AG04449 (cell line): ENCODE data around the gene MVB12B.

Source experiments
- CTCF ChIA-PET: fragments of 350-600 bp; formaldehyde crosslinking; extraction: SDS; loops from one replicate; lab custom pipeline; 2021; ENCODE audit warnings: antibody characterized with exemption; lab: Yijun Ruan, JAX
- POLR2A ChIA-PET: fragments of 400-600, 350-600 bp; formaldehyde crosslinking; extraction: SDS; loops from one replicate; lab custom pipeline; 2020; ENCODE audit warnings: antibody characterized with exemption, inconsistent platforms; lab: Yijun Ruan, JAX
- DNase-seq: peaks from one replicate; pipeline ENCODE4 v3.0.0-alpha.2; 2010; ENCODE audit warnings: low read depth, low spot score
- H3K4me3 ChIP-seq: 2 replicates; pipeline ENCODE4 v1.5.1; 2011; ENCODE audit warnings: low read depth, mild to moderate bottlenecking, control low read depth, low read length
- CTCF ChIP-seq: IDR thresholded peaks from one replicate; pipeline ENCODE4 v1.5.1; 2011; ENCODE audit warnings: mild to moderate bottlenecking, moderate library complexity, low read length, control low read depth, inconsistent platforms; ENCODE audit not compliant: insufficient read depth; ENCODE audit errors: missing control alignments

Gene MVB12B

DNA sequence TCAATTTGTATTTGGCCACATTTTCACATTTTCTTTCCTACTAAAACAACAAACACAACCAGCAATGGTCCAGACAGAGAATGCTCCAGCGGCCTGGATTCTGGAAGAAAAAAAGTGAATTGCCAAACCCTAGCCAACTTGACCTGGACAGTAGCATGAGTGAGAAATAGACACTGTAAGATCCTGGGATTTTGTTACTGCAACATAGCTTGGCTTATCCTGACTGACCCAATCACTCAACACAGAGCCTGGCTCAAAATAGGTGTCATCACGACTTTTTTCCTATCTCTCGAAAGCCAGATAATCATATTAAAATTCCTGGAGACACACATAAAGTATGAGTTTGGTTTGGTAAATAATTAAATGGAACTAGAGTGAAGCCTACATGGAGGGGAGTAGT lies 25.4 kb upstream of the MVB12B start:
- no peak overlapping the region for H3K4me3 ChIP-seq
- CTCF ChIA-PET = interaction anchor here (0.6 to 4.4 kb wide), 22 partner anchors 8 to 190 kb away, joined by 3 to 90 read pairs (median 6); no protein-coding TSS in a partner anchor
- TF ChIP-seq CTCF = no peak
- POLR2A ChIA-PET = no interaction called here
- no peak for DNase-seq

DNA sequence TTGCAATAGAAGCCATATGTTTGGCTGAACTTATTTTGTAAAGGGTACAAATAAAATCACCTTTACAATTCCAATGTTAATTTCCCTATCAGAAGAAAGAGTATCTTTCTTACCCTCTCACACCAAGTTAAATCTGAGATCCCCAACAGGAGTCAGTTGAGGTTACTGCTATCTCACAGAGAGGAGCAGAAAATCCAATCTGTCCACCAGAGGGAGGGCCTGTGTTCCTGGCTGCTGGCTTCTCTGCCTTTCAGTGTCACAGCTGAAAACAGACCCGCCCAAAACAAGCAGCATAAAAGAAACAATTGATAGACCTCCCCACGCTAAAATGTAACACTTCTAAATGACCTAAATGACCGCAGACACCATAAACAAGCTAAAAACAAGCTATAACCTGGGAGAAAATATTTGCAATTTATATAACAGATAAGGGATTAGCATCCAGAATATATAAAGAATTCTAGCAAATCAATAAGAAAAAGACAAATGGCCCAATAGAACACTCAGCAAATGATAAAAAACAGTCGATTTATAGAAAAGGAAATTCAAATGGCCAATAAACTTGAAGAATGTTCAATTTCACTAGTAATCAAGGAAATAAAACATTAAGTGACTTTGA lies 24.5 kb upstream of the MVB12B start:
- POLR2A ChIA-PET = no interaction called here
- peak; percentile 87 for TF ChIP-seq CTCF
- peak; percentile 4 for DNase-seq
- CTCF ChIA-PET = interaction anchor here (0.5 to 4.4 kb wide), 32 partner anchors 8 to 525 kb away, joined by 3 to 90 read pairs (median 4); no protein-coding TSS in a partner anchor
- no peak overlapping the region for H3K4me3 ChIP-seq

GRCh38 chr9:126302730-126303129 lies 23.9 kb upstream of the MVB12B start:
- no peak overlapping the region for H3K4me3 ChIP-seq
- ChIA-PET CTCF (interaction anchor here (0.5 to 4.4 kb wide), 29 partner anchors 7 to 526 kb away, joined by 3 to 90 read pairs (median 6); no protein-coding TSS in a partner anchor), POLR2A (no interaction called here)
- DNase-seq = no peak
- no peak for TF ChIP-seq CTCF

DNA sequence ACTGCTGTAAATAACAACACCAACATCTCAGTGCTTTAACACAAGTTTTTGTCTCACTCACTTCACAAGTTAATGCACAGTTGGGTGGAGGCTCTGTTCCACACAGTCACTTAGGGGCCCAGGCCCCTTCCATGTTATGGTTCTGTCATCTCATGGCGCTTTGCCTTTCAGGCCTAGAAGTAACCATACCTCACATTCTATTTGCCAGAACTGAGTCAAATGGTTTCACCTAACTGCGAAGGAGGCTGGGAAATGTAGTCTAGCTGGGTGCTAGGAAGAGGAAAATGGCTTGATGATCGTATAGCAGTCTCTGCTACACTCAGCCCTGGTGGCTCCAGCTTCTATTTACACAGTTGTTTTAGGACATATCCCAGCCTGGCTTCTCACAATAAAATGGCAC lies 23.1 kb upstream of the MVB12B start:
- TF ChIP-seq CTCF = no peak
- no peak for DNase-seq
- ChIA-PET POLR2A (no interaction called here), CTCF (interaction anchor here (0.7 to 4.4 kb wide), 7 partner anchors 10 to 188 kb away, joined by 3 to 90 read pairs (median 13); no protein-coding TSS in a partner anchor)
- no peak overlapping the region for H3K4me3 ChIP-seq

DNA sequence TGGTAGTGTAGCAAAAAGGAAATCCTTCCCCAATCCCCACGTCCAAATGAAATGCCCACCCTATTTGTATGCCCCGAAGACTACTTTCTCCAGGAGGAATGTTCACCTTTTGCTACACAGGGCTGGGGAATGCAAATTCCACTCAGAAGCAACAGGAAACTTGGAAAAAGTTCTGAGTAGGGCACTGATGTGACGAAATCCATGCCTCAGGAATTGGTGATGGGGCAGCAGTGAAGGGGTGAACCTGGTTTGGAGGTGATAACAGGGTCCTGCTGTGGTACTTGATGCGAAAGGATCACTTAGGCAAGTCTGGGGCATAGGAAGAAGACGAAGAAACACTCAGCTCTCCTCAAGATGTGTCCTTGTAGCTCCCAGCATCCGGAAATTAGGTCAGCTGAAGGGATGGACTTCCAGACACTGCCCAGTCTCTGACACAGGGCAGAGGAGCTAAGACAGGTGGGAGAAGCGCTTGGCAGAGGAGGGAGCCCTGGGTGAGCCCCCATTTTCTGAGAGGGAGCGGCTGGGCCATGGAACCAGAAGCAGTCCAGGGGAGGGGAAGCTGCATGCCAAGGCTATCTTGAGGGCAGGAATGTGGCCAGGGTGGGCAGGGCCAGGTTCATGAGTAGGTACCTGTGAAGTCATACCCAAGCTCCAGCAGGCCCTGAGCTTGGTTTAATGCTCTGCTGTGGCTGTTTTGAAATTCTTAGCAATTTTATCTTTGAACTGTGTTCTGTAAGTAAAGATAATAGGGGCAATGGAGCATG lies 22.2 kb upstream of the MVB12B start:
- ChIA-PET POLR2A (no interaction called here), CTCF (interaction anchor here (0.9 to 4.4 kb wide), 5 partner anchors 10 to 187 kb away, joined by 3 to 90 read pairs (median 7); no protein-coding TSS in a partner anchor)
- TF ChIP-seq CTCF = no peak
- no peak for DNase-seq
- no peak overlapping the region for H3K4me3 ChIP-seq

DNA sequence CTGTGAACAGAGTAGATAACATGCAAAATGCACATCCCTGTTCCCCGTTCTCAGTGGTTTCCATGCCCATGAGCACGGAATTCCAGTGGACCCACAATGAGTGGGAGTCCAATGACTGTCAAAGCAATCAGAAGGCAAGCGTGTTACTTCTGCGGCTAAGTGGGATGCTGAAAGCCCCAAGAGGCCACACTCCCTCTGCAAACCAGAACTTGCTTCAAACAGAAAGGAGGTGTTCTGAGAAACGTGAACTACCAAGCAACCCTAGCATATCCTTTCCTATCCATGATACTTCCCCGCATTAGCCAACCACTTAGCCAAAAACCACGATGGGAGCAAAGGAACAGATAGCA lies 21.7 kb upstream of the MVB12B start:
- no peak for TF ChIP-seq CTCF
- POLR2A ChIA-PET = no interaction called here
- CTCF ChIA-PET = interaction anchor here (0.9 to 4.4 kb wide), 6 partner anchors 10 to 187 kb away, joined by 3 to 90 read pairs (median 6); no protein-coding TSS in a partner anchor
- no peak for DNase-seq
- no peak overlapping the region for H3K4me3 ChIP-seq
